ENCODE measurements around the gene TLCD5.

The TLCD5 gene

GRCh38 chr11:120296554-120296953 lies 28.5 kb upstream of the TLCD5 start:
- no peak for TF ChIP-seq TCF12 (IDR thresholded peaks at IDR 0.05; ENCODE audit: low read depth)
- no peak for TF ChIP-seq NFIC (IDR thresholded peaks at IDR 0.05)
- TF ChIP-seq USF1 (IDR thresholded peaks at IDR 0.05), result no peak
- no peak for TF ChIP-seq TEAD4 (IDR thresholded peaks at IDR 0.05)
- no peak for TF ChIP-seq EP300 (IDR thresholded peaks at IDR 0.05; ENCODE audit: borderline replicate concordance)
- TF ChIP-seq CEBPB (IDR thresholded peaks at IDR 0.05), result no peak
- no peak for TF ChIP-seq FOXM1 (IDR thresholded peaks at IDR 0.05; ENCODE audit: borderline replicate concordance, low read depth)
- no peak for TF ChIP-seq EGR1 (IDR thresholded peaks at IDR 0.05)
- TF ChIP-seq MAX (IDR thresholded peaks at IDR 0.05), result no peak
- no peak for TF ChIP-seq RAD21 (IDR thresholded peaks at IDR 0.05; ENCODE audit: low read depth)
- TF ChIP-seq REST (IDR thresholded peaks at IDR 0.05; ENCODE audit: low read depth), result no peak
- no peak for TF ChIP-seq TAF1 (IDR thresholded peaks at IDR 0.05; ENCODE audit: low read depth)
- TF ChIP-seq ZBTB7A (IDR thresholded peaks at IDR 0.05; ENCODE audit: low read depth), result no peak
- no peak for TF ChIP-seq YY1 (IDR thresholded peaks at IDR 0.05; ENCODE audit: low read depth)
- no peak for TF ChIP-seq CREB1 (IDR thresholded peaks at IDR 0.05; ENCODE audit: low read depth)

- no peak for TF ChIP-seq EP300 (IDR thresholded peaks at IDR 0.05; ENCODE audit: borderline replicate concordance)
- no peak for TF ChIP-seq CREB1 (IDR thresholded peaks at IDR 0.05; ENCODE audit: low read depth)
- TF ChIP-seq NFIC (IDR thresholded peaks at IDR 0.05), result no peak
- TF ChIP-seq TEAD4 (IDR thresholded peaks at IDR 0.05), result no peak
- no peak for TF ChIP-seq TAF1 (IDR thresholded peaks at IDR 0.05; ENCODE audit: low read depth)
- TF ChIP-seq RAD21 (IDR thresholded peaks at IDR 0.05; ENCODE audit: low read depth), result no peak
- no peak for TF ChIP-seq EGR1 (IDR thresholded peaks at IDR 0.05)
- TF ChIP-seq CEBPB (IDR thresholded peaks at IDR 0.05), result no peak
These were observed 26.6 kb upstream of the TLCD5 start for GRCh38 chr11:120298461-120298860.

- TF ChIP-seq EP300 (IDR thresholded peaks at IDR 0.05; ENCODE audit: borderline replicate concordance) (no peak; the same call in 1 of the 2 replicates), USF1 (IDR thresholded peaks at IDR 0.05) (no peak), CEBPB (IDR thresholded peaks at IDR 0.05) (peak; percentile 51; the same call in 1 of the 2 replicates), NFIC (IDR thresholded peaks at IDR 0.05) (no peak), TAF1 (IDR thresholded peaks at IDR 0.05; ENCODE audit: low read depth) (no peak), CREB1 (IDR thresholded peaks at IDR 0.05; ENCODE audit: low read depth) (no peak), TCF12 (IDR thresholded peaks at IDR 0.05; ENCODE audit: low read depth) (no peak)
These were observed 22.9 kb upstream of the TLCD5 start for GRCh38 chr11:120302001-120302805.

GRCh38 chr11:120303004-120303637 lies 22.0 kb upstream of the TLCD5 start:
- TF ChIP-seq RAD21 (IDR thresholded peaks at IDR 0.05; ENCODE audit: low read depth), result peak; percentile 81
- no peak for TF ChIP-seq TEAD4 (IDR thresholded peaks at IDR 0.05)

GRCh38 chr11:120304526-120304925 lies 20.6 kb upstream of the TLCD5 start:
- TF ChIP-seq EGR1 (IDR thresholded peaks at IDR 0.05) (no peak), FOXM1 (IDR thresholded peaks at IDR 0.05; ENCODE audit: borderline replicate concordance, low read depth) (no peak)

GRCh38 chr11:120305286-120305685 lies 19.8 kb upstream of the TLCD5 start:
- no peak for TF ChIP-seq TEAD4 (IDR thresholded peaks at IDR 0.05)
- TF ChIP-seq REST (IDR thresholded peaks at IDR 0.05; ENCODE audit: low read depth), result no peak
- TF ChIP-seq CEBPB (IDR thresholded peaks at IDR 0.05), result no peak
- TF ChIP-seq TAF1 (IDR thresholded peaks at IDR 0.05; ENCODE audit: low read depth), result no peak
- TF ChIP-seq NFIC (IDR thresholded peaks at IDR 0.05), result no peak
- TF ChIP-seq USF1 (IDR thresholded peaks at IDR 0.05), result peak; percentile 19; the same call in 1 of the 2 replicates
- no peak for TF ChIP-seq ZBTB7A (IDR thresholded peaks at IDR 0.05; ENCODE audit: low read depth)
- no peak for TF ChIP-seq EP300 (IDR thresholded peaks at IDR 0.05; ENCODE audit: borderline replicate concordance)

Data from Ishikawa (cell line).